Measurements from ENCODE around the gene MBLAC2.

MBLAC2 gene

GRCh38 chr5:90461288-90461687 lies 13.3 kb downstream of the MBLAC2 start:
- no peak for DNase-seq (ENCODE audit: low read depth)

GRCh38 chr5:90446961-90447360 lies 27.6 kb downstream of the MBLAC2 start:
- DNase-seq (ENCODE audit: low read depth): no peak

DNA sequence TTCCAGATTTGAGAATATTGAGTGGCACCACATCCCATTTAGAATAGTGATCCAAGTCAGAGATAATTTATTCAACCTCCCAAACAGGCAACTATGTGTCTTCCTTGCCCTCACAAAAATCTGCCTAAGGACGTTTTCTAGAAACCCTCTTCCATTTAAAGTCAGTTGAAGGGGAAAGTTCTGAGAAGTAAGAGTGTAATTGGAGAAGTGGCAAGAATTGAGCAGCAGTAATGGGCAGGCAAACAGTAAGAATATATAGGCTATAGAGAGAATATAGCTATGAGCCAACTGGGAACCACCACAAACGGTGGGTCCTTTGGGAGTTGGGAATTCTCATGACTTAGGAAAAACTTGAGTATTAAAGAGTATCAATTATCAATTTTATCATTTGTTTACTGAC lies 33.9 kb downstream of the MBLAC2 start:
- DNase-seq (ENCODE audit: low read depth): no peak

GRCh38 chr5:90438100-90438499 lies 36.5 kb downstream of the MBLAC2 start:
- DNase-seq (ENCODE audit: low read depth): no peak

DNA sequence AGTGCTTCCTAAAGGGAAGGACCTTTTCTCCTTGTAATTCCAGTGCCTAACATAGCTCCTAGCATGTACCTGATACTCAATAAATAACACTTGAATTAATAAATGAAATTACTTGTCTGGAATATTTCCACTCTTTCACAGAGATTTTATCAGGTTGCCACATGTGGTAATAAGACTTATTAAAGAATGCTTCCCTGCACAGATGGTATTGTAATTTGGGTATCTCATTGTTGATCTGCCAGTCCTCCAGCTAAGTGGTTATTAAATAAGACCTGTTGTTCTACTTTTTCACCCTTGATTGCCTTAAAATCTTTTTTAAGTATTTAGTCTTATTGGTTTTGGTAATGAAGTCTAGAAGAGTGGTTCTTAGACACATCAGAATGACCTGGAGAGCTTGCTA lies 36.9 kb downstream of the MBLAC2 start:
- no peak for DNase-seq (ENCODE audit: low read depth)

DNA sequence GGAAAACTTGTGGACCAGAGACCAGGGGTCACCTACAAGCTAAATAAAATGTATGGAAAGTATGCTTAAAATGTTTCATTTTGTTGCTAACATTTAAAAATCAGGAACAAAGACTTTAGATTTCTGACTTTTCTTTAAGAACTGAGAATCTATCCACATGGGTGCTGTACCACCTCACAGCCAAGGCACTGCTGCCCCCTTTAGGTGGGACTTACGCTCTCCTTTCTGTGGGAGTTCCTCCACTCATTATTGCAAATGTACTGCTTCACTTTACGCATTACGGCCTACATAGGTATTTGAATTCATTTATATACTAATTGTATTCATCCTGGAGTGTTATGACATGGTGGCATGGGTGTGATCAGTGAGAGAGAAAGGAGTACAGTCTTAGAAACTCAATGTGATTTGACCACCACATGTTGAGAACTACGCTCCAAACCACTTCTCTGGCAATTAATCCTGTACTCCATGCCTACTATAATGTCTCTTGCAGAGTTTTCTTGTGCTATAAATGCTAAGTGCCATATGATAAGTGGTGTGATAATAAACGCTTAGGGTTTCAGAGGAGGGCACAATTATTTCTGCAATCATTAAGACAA lies 40.4 kb downstream of the MBLAC2 start:
- peak; percentile 26 for DNase-seq (ENCODE audit: low read depth)

- DNase-seq (ENCODE audit: low read depth): no peak
Measured at GRCh38 chr5:90424245-90424644, 50.3 kb downstream of the MBLAC2 start.

GRCh38 chr5:90421136-90421535 lies 53.4 kb downstream of the MBLAC2 start:
- no peak for DNase-seq (ENCODE audit: low read depth)

GRCh38 chr5:90418214-90418613 lies 56.4 kb downstream of the MBLAC2 start:
- DNase-seq (ENCODE audit: low read depth): no peak

- DNase-seq (ENCODE audit: low read depth): no peak
Measured at GRCh38 chr5:90410178-90410762, 64.3 kb downstream of the MBLAC2 start.

DNA sequence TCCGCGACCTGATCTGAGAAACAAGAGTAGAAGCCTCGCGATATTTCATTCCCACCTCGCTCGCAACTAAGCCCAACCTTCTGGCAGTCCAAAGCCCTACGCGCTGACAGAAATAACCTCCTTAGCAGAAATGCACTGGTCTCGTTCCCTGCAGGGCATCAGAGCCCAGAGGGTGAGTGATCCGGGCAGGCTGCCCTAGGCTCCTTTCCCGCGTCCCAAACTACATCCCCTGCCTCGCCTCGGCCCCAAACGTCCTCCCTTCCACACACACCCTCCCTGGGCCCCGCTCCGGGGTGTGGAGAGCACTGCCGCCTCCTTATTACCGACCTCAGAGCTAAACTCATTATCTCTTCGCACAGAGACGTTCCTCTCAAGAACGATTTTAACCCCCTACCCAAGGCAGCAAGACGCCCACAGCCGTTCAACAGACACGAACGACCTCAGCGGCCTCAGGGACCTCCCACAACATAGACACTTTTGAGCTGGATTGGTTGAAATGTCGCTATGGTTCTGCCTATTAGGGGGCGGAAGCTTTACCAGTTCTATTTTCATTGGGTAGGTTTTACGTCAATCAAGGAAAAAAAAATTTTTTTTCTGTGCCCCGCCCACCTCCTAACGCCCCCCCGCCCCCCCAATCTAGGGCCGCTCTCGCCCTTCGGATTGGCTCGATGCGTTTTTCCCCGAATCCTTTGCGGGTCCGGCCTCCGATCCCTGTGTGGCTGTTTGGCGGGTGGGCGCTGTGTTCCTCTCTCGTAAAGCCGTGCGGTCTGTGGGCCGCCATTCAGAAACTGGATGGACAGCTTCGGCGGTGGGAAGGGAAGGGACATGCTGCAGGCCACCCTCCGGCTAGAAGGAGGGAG lies 65.0 kb downstream of the MBLAC2 start, which contains the start of gene CETN3:
CETN3 (minus strand) TSS at position 439 of the 860 bp plus-strand sequence; CDS start at position 344, 95 bp downstream.
- DNase-seq (ENCODE audit: low read depth): peak; percentile 81

GRCh38 chr5:90408571-90409317 lies 65.8 kb downstream of the MBLAC2 start:
- DNase-seq (ENCODE audit: low read depth): no peak

All from stimulated activated CD8-positive, alpha-beta memory T cell treated with anti-CD3 and anti-CD28 coated beads, Interleukin-4, amount 100 ng/mL, for 24 hours (primary cell).